HG02588 (cell line): ENCODE measurements around the gene PARD3.
"Not testable (repeated sequence)": the region's sequence is repeated elsewhere in the genome, so short reads cannot be mapped to it uniquely, and the experiment has no call there.

Source experiments
- ATAC-seq: cut with Tn5 transposase; IDR thresholded peaks from one replicate; pipeline ENCODE4 v1.9.1; 2021; ENCODE audit warnings: mild to moderate bottlenecking, moderate library complexity; ENCODE audit not compliant: unreplicated experiment

Gene PARD3

GRCh38 chr10:34444223-34445183 lies 370.6 kb downstream of the PARD3 start:
- ATAC-seq, result no peak

GRCh38 chr10:34439386-34439785 lies 375.7 kb downstream of the PARD3 start:
- not testable (repeated sequence) for ATAC-seq

DNA sequence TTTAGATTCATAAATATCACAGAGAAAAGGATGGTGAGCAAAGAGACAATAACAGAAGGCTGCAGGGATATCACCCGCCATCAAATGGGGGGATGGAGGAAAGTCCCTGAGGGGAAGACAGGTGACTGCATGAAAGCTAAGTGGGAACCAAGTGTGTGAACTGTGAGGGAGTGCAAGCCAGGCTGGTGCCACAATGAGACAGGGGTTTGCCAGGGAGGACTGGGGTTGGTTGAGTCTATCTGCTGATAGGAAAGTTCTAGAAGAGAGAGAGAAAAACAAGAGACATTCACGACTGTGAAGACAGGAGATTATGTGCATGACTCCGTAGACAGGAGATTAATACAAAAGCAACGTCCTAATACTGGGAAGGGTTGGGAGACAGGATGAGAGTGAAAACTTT lies 376.4 kb downstream of the PARD3 start:
- ATAC-seq, result no peak

DNA sequence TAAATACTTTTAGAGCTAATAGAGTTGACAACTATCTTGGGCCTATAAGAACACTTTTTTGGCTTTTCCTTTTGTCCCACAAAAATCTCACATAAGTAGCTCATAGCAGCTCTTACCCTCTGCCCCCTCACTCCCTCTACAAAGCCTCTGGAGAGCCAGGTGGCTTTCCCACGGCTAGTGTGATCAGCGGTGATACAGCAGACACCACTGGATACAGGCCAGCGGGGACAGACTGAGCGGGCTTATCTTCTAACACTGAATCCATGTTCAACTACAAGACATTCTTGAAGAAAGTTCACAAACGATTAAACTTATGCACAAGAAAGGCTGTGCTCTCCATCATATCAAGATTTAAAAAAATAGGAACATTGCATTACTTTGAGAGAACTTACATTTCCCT lies 377.2 kb downstream of the PARD3 start:
- ATAC-seq, result no peak

DNA sequence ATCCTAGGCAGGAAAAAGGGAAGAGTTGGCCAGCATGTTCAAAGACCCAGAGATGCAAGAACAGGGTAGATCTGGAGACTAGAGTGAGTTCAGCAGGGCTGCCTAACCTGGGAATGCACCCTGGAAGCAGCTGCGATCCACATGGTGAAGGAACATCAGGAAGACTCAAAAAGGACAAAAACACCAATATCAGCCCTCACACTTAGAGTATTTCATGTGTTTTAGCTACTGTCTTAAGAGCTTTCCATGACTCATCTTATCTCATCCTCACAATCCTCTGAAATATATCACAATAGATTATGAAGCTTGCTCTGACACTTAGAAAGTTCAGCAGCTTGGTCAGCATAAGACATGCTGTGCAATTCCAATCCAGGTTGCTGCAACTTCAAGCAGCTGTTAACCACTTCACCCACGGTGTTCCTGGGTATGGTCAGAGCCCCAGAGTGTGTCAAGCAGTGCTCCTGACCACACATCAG lies 380.9 kb downstream of the PARD3 start:
- ATAC-seq, result no peak

- no peak for ATAC-seq
Measured at GRCh38 chr10:34433241-34434076, 381.6 kb downstream of the PARD3 start.

GRCh38 chr10:34432589-34432988 lies 382.5 kb downstream of the PARD3 start:
- no peak for ATAC-seq

GRCh38 chr10:34430685-34431084 lies 384.4 kb downstream of the PARD3 start:
- ATAC-seq, result no peak

GRCh38 chr10:34428501-34428900 lies 386.6 kb downstream of the PARD3 start:
- ATAC-seq, result no peak

DNA sequence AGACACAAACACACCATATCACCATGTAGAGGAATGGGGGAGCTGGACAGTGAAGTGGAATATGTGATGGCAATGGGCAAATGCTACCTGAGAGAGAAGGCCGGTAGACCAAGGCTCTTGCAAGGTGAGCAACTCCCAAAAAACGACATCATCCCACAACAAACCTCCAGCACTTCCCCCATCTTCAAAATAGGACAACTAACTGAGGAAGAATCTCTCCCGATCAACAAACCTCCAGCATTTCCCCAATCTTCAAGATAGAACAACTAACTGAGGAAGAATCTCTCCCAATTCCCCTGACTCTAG lies 387.2 kb downstream of the PARD3 start:
- no peak for ATAC-seq

- ATAC-seq, result not testable (repeated sequence)
Measured at GRCh38 chr10:34427158-34427910, 387.8 kb downstream of the PARD3 start.

- ATAC-seq, result not testable (repeated sequence)
Measured at GRCh38 chr10:34426538-34427157, 388.4 kb downstream of the PARD3 start.

- ATAC-seq, result no peak
Measured at GRCh38 chr10:34426041-34426440, 389.1 kb downstream of the PARD3 start.

- ATAC-seq, result no peak
Measured at GRCh38 chr10:34423673-34424625, 391.1 kb downstream of the PARD3 start.

DNA sequence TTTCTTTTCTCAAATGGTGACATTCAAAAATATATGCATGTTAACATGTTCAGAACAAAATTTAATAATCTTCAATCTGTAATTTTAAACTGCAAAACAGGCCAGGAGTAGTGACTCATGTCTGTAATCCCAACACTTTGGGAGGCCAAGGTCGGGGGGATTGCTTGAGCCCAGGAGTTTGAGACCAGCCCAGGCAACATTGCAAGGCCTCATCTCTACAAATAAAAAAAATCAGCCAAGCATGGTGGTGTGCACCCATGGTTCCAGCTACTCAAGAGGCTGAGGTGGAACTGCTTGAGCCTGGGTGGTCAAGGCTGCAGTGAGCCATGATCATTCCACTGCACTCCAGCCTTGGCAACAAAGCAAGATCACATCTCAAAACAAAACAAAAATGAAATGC lies 394.3 kb downstream of the PARD3 start:
- no peak for ATAC-seq

GRCh38 chr10:34420273-34420672 lies 394.8 kb downstream of the PARD3 start:
- no peak for ATAC-seq

GRCh38 chr10:34415039-34415438 lies 400.1 kb downstream of the PARD3 start:
- ATAC-seq, result no peak

- ATAC-seq, result no peak
Measured at GRCh38 chr10:34413756-34414587, 401.1 kb downstream of the PARD3 start.

DNA sequence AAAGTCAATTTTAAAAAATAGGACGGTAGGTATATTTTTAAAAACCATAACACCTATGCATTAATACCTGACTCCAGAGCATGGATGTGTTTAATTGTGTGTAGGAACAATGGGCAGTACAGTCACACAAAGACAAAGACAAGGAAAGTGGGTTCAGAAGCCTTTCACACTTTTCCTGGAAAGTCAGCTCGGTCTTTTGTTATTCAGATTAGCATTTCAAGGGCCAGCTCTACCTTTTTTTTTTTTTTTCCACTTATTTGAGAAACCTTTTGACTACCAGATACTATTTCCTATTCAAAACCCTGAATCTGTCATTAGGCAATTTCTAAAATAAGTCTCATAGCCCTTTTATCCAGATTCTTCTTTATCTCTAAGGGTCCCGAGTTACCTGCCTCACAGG lies 401.9 kb downstream of the PARD3 start:
- no peak for ATAC-seq
